SK-N-MC (cell line): ENCODE measurements around the gene CHST12.

ENCODE experiments used
- EZH2 ChIP-seq: fragments of 200-600 bp; sonication (generic); IDR thresholded peaks from one replicate; pipeline ENCODE4 v1.6.1; 2017; ENCODE audit warnings: antibody characterized with exemption
- FOXP2 ChIP-seq: optimal IDR thresholded peaks from 2 replicates; pipeline ENCODE3; 2011; ENCODE audit warnings: mild to moderate bottlenecking, moderate library complexity; ENCODE audit not compliant: insufficient read depth; ENCODE audit errors: extremely low read length, control extremely low read depth
- POLR2AphosphoS5 ChIP-seq: IDR thresholded peaks from 2 replicates; pipeline ENCODE4 v1.6.1; 2012; ENCODE audit warnings: mild to moderate bottlenecking, low read depth, low read length, borderline replicate concordance

DNA sequence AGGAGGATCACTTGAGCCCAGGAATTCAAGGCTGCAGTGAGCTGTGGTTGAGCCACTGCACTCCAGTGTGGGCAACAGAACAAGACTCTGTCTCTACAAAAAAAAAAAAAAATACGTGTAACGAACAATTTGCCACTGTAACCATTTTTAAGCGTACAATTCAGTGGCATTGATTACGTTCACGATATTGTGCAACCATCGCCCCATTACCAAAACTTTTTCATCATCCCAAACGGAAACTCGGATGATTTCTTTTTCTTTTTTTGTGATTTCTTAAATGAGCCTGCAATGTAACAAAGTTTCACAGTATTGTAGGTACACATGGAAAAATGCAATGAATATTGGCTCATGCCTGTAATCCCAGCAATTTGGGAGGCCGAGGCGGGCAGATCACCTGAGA lies 63.3 kb downstream of the CHST12 start:
- no peak for TF ChIP-seq POLR2AphosphoS5
- TF ChIP-seq EZH2, result no peak
- TF ChIP-seq FOXP2, result no peak
